Head of caudate nucleus (tissue), 42 donors: ENCODE data around the gene PBX1.

ENCODE experiments used
- DNase-seq, 42 donors: peaks; one replicate each; pipeline versions ENCODE4 v3.0.0 to v3.0.0-alpha.2; 2020 to 2021; ENCODE audit warnings: mixed read lengths in 7 of 42
- intact Hi-C: fragments of 100-400 bp; cut with DNase I; formaldehyde crosslinking; loops from one replicate; pipeline ENCODE4 v1.15.0; 2022

Gene PBX1

GRCh38 chr1:164759979-164760469 is 201.0 kb downstream of the PBX1 start:
- DNase-seq: no peak
- intact Hi-C loops: no loop called here

- no peak for DNase-seq
- intact Hi-C loops: no loop called here
These were observed 201.6 kb downstream of the PBX1 start for GRCh38 chr1:164760569-164760968.

GRCh38 chr1:164761009-164761408 is 202.0 kb downstream of the PBX1 start:
- DNase-seq: no peak

GRCh38 chr1:164763098-164763497 is 204.1 kb downstream of the PBX1 start:
- intact Hi-C loops: no loop called here
- DNase-seq: no peak

More at GRCh38 chr1:164761009-164761408, 202.0 kb downstream of the PBX1 start:
- intact Hi-C loops: no loop called here

GRCh38 chr1:164764333-164764732 is 205.3 kb downstream of the PBX1 start:
- intact Hi-C loops: no loop called here
- no peak for DNase-seq

GRCh38 chr1:164765557-164765956 is 206.6 kb downstream of the PBX1 start:
- intact Hi-C loops: no loop called here
- peak in 2 of 42 donors; percentile 27 to 29 for DNase-seq

GRCh38 chr1:164765992-164766720 is 207.2 kb downstream of the PBX1 start:
- DNase-seq: no peak
- intact Hi-C loops: no loop called here

- DNase-seq: no peak
- intact Hi-C loops: no loop called here
These were observed 208.9 kb downstream of the PBX1 start for GRCh38 chr1:164767752-164768402.

GRCh38 chr1:164768619-164769018 is 209.6 kb downstream of the PBX1 start:
- DNase-seq: no peak
- intact Hi-C loops: no loop called here

GRCh38 chr1:164769486-164770130 is 210.6 kb downstream of the PBX1 start:
- intact Hi-C loops: no loop called here

GRCh38 chr1:164770131-164770529 is 211.1 kb downstream of the PBX1 start:
- intact Hi-C loops: no loop called here
- no peak for DNase-seq

More at GRCh38 chr1:164769486-164770130, 210.6 kb downstream of the PBX1 start:
- DNase-seq: no peak

GRCh38 chr1:164771041-164771618 is 212.1 kb downstream of the PBX1 start:
- intact Hi-C loops: no loop called here

GRCh38 chr1:164771619-164772361 is 212.8 kb downstream of the PBX1 start:
- intact Hi-C loops: no loop called here
- DNase-seq: no peak

More at GRCh38 chr1:164771041-164771618, 212.1 kb downstream of the PBX1 start:
- DNase-seq: no peak

- peak in 1 of 42 donors; percentile 14 for DNase-seq
- intact Hi-C loops: no loop called here
These were observed 213.7 kb downstream of the PBX1 start for GRCh38 chr1:164772635-164773034.

- intact Hi-C loops: no loop called here
- no peak for DNase-seq
These were observed 214.1 kb downstream of the PBX1 start for GRCh38 chr1:164773102-164773501.

- DNase-seq: no peak
- intact Hi-C loops: no loop called here
These were observed 215.4 kb downstream of the PBX1 start for GRCh38 chr1:164774413-164774812.

- intact Hi-C loops: no loop called here
These were observed 216.1 kb downstream of the PBX1 start for GRCh38 chr1:164774819-164775654.

GRCh38 chr1:164777518-164777917 is 218.5 kb downstream of the PBX1 start:
- intact Hi-C loops: no loop called here
- no peak for DNase-seq

More at GRCh38 chr1:164774819-164775654, 216.1 kb downstream of the PBX1 start:
- no peak for DNase-seq
